Gastrocnemius medialis (tissue), 4 donors: Measurements from ENCODE around the gene VCX3A.

ENCODE experiments used
- CTCF ChIP-seq, 5 experiments: fragments of 450-650 bp in 3 of 5; fragments of 200-600 bp in 2 of 5; sonication (generic) in 2 of 5; IDR thresholded peaks in 4 of 5; conservative IDR thresholded peaks in 1 of 5; 1 replicate in 4 of 5; 2 replicates in 1 of 5; pipeline ENCODE4 v1.5.1; 2016 to 2019; ENCODE audit warnings: antibody characterized with exemption in 5 of 5, mild to moderate bottlenecking in 3 of 5, moderate library complexity in 3 of 5
- POLR2A ChIP-seq, 2 donors: fragments of 450-650 bp; IDR thresholded peaks; one replicate each; pipeline ENCODE4 v1.6.1; 2017; ENCODE audit warnings: antibody characterized with exemption in 2 of 2, mild to moderate bottlenecking in 2 of 2, moderate library complexity in 2 of 2

- TF ChIP-seq POLR2A (IDR thresholded peaks at IDR 0.05): no peak
- no peak for TF ChIP-seq CTCF (IDR thresholded peaks at IDR 0.05 in 4 of 5, conservative IDR thresholded peaks at IDR 0.05 in 1 of 5)
Measured at GRCh38 chrX:6545712-6546111, 10.8 kb upstream of the VCX3A start.
